Stimulated activated CD8-positive, alpha-beta memory T cell treated with anti-CD3 and anti-CD28 coated beads, Interleukin-2, amount 100 ng/mL, for 1 hour (primary cell): ENCODE data around the gene SSUH2.
"Not testable (repeated sequence)": the region's sequence is repeated elsewhere in the genome, so short reads cannot be mapped to it uniquely, and the experiment has no call there.

ENCODE experiments used
- DNase-seq, 2 donors: peaks; one replicate each; pipeline ENCODE4 v3.0.0-alpha.2; 2020; ENCODE audit warnings: low read depth in 2 of 2

Gene SSUH2

DNA sequence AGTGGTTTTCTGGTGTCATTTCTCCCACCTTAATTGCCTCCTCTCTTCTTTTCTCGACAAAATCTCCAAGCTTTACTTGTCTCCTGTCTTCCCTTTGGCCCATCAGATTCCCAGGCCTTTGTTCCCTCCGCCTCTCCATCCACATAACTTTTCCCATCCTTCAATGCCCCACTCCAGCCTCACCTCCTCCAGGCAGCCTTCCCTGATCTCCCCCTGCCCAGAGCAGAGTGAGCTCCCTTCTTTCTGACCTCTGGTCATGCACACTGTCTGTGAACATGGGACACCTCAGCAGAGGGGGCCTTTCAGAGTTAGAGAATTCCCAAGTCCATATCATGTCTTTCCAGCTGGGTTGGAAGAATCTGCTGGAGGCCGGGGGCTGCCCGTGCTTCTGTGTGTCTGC, 14.6 kb upstream of the SSUH2 start:
- DNase-seq, result no peak

DNA sequence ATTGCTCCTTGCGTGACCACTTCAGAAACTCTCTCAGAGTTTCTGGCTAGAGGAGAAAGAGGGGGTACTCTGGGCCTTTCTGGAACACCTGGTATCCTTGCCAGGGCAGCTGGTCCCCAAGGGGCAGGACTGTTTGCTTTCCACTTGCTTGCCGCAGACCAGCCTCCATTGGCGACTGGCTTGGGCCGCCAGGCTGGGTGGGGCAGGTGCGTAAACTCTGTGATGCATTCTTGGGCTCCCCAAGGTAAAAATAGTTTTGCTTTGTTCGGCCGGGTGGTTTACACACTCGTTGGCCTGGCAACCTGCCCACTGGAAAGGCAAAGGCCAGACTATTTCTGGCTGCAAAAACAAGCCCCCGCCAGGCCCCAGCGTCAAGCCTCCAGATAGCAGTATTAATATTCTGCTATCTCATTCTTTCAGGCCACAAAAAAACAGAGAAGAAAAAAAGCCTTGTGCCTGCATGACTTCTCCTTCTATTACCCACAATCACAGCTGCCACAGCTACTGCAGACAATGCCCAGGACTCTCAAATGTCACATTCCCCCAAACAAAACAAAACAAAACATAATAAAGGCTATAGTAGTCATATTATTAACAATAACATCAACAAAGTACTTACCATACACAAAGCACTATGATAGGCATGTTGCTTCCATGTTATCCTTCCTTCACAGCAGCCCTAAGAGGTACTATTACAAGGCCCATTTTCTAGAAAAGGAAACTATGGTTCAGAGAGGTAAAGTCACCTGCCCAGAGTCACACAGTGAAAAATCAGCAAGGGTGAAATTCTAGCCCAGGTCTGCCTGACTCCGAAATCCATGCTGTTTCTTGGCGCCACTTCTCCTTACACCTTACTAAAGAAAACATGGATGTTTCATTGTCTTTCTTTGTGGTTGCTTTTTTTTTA, 14.0 kb upstream of the SSUH2 start:
- DNase-seq, result no peak

DNA sequence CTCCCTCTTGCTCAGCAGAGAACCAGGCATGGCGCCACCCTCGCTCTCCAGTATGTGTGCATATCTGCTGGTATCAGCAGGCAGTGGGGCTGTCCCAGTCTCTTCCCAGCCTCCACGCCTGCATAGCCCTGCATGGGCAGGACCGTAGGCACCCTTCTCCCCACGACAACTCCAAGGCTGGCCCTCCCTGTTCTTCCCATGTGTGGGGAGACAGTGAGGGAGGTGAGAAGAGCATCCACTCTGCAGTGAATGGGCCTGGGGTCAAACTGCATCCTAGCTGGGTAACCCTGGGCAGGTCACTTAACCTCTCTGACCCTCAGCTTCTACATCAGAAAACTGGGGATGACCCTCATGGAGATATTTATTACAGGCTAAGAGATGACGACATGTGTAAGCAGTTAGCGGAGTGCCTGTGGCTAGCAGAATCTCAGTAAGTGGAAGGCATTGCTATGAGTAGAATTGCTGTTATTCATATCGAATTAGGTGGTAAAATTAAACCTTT, 13.3 kb upstream of the SSUH2 start:
- DNase-seq, result no peak

DNA sequence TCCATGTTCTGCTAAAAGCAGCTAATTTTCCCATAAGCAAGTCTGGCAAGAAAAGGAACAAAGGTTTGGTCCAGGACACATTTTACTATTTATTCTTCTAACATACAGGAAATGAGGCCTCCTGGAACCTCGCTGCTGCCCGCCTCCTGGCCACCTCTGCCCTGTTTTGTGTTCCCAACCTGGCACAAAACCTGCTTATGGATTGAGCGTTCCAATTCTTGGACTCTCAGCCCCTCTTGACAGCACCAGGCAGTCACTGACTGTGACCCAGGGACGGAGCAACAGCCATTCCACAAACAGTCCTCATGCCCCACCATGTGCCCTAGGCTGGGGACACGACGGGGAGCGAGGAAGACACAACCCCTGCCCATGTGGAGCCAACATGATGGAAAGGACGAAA, 11.6 kb upstream of the SSUH2 start:
- DNase-seq, result no peak

DNA sequence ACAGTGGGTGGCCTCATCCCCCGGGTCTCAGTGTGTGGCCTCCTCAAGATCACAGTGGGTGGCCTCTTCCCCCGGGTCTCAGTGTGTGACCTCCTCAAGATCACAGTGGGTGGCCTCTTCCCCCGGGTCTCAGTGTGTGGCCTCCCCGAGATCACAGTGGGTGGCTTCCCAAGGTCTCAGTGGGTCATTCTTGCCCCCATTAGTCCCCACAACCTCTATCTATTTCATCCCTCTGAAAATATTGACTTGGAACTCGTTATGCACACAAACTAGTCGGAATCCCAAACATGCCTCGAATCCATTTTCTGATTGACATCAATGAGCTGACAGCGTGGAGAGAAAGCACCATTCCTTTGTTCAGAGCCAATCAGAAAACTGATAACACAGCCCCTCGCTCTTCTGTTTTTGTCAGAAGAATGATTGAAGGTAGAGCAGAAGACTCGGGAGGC, 10.8 kb upstream of the SSUH2 start:
- no peak for DNase-seq

DNA sequence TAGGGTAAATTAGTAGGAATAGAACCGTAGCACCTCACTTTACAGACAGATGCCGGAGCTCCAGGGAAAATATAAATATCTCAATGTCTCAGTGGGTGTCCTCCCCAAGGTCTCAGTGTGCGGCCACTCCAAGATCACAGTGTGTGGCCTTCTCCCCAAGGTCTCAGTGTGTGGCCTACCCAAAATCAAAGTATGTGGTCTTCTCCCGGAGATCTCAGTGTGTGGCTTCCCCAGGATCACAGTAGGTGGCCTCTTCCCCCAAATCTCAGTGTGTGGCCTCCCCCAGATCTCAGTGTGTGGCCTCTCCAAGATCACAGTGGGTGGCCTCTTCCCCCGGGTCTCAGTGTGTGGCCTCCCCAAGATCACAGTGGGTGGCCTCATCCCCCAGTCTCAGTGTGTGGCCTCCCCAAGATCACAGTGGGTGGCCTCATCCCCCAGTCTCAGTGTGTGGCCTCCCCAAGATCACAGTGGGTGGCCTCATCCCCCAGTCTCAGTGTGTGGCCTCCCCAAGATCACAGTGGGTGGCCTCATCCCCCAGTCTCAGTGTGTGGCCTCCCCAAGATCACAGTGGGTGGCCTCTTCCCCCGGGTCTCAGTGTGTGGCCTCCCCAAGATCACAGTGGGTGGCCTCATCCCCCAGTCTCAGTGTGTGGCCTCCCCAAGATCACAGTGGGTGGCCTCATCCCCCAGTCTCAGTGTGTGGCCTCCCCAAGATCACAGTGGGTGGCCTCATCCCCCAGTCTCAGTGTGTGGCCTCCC, 10.2 kb upstream of the SSUH2 start:
- DNase-seq, result not testable (repeated sequence)

DNA sequence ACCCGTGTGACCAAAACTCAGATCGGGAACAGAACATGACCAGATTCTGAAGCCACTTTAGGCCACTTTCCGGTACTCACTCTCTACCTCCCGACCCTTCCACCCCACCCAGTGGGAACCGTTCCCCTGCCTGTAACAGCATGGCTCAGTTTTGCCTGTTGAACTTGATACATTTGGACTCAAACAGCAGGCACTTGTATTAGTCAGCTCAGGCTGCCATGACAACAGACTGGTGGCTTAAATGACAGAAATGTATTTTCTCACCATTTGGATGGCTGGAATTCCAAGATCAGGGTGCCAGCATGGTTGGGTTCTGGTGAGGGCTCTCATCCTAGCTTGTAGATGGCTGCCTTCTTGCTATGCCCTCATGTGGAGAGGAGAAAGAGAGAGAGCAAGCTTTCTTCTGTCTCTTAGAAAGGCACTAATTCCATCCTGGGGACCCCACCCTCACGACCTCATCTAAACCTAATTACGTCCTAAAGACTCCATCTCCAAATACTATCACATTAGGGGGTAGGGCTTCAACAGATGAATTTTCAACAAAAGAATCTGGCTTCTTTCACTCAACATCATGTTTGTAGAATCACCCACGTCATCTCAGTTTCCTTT, 9.3 kb upstream of the SSUH2 start:
- no peak for DNase-seq

DNA sequence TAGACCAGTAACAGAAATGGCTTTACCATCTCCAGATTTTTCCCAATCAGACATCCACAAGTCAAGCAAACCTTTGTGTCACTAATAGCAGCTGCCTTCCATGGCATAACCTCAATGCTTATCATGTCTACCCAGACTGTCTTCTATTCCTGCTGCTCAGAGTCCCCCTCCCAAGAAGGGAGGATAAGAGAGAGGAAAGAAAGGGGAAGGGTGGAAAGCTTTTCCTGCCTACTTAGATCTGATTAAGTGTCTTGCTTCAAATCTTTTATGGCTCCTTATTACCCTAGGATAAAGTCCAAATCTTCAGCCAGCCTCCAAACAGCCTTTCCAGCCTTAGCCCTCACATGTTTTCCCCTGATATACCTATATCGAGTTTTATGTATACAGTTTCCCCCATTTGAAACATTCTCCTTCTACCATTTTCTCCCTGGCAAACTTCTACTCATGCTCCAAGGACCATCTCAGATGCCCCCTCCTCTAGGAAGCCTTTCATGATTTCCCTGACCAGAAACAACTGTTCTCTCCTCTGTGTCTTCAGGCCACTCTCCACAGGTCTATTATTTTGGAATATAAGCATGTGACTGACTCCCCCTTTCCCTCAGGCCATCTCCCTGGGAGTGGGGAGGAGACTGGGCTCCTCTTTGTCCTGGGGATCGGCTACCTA, 7.9 kb upstream of the SSUH2 start:
- DNase-seq, result no peak

DNA sequence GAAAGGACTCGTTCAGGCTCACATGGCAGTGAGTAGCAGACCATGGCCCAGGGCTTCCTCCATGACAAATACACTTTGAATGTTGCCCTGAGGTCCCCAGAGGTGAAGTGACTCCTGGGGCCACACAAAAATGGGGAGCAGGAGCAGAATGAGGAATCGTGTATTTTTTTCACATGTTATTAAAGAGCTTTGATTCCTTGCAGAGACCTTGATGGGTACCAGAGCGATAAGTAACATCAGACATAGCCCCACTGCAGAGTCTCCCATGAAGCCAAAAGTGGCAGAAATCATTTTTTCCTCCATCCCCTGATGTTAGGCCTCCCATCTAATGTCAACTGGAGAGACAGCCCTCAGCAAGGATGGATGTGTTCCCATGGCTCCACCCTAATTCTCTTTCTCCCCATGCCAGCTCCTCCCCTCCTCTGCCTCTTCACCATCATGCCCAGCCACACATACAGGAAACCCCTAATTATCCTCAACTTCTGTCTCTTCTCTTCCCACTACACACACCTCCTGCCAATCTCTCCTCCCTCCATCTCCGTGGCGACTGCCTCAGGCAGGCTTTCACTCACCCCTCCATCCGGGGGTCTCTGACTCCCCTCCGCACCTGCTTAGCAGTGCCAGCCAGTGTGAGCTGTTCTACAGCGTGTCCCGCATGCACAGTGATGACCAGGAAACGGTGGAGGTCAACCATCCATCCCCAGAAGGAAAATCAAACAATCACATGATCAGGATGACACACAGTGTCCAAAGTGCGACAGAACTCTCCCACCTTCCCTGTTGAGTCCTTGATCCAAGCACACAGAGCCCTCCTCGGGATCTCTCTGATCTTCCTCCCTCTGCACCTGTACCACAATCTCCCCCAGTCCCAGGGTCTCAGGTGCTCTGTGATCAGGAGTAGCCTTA, 7.1 kb upstream of the SSUH2 start:
- DNase-seq, result no peak

DNA sequence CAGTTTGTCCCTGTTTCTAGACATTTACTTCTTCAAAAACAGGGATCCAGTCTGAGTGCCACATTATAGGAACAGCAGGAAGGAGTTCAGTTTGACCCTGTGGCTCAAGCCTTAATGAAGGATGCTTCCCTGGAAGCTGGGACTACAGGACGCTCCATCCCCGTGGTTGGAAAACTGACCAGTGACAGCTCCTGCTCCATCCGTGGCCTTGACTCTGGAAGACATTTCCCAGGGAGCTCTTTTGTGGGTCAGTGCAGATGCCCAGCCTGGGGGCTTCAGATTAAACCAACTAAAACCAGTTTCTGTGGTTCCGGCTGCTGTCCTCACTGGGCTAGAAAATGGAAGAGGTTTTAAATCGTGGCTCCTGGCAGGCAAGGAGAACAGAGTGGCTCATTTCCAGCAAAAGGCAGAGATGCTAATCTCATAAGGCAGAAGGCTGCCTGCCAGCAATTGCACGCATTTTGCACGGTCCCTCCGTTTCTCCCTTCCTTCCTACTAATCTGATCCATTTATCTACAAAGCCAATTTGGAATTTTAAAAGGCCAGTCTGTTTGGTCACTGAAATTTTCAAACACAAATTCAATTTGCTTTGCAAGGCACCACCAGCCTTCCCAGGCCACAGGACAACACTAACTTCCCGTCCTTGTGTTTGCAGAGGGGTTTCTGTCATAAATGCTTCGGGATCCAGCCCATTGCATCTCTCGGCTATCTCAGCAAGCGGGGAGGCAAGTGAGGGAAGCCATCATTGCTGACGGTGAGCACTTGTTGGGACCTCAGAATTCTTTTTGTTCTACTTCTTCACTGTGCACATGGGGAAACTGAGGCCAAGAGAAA, 6.2 kb upstream of the SSUH2 start:
- no peak for DNase-seq

DNA sequence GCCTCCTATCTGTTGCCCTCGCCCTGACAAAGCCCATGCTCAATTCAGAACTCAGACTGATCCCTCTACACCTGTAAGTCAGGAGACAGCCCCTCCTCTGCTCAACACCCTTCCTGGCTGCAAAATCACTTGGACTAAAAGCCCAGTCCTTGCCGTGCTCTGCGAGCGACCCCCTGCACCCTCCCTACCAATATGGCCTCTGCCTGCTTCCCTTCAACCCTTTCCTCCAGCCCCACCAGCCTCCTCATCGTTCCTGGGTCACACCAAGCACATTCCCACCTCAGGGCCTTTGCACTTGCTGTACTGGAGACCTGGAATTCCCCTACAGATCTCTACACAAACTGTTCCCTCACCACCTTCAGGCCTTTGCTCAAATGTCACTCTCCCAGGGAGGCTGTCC, 5.2 kb upstream of the SSUH2 start:
- no peak for DNase-seq

DNA sequence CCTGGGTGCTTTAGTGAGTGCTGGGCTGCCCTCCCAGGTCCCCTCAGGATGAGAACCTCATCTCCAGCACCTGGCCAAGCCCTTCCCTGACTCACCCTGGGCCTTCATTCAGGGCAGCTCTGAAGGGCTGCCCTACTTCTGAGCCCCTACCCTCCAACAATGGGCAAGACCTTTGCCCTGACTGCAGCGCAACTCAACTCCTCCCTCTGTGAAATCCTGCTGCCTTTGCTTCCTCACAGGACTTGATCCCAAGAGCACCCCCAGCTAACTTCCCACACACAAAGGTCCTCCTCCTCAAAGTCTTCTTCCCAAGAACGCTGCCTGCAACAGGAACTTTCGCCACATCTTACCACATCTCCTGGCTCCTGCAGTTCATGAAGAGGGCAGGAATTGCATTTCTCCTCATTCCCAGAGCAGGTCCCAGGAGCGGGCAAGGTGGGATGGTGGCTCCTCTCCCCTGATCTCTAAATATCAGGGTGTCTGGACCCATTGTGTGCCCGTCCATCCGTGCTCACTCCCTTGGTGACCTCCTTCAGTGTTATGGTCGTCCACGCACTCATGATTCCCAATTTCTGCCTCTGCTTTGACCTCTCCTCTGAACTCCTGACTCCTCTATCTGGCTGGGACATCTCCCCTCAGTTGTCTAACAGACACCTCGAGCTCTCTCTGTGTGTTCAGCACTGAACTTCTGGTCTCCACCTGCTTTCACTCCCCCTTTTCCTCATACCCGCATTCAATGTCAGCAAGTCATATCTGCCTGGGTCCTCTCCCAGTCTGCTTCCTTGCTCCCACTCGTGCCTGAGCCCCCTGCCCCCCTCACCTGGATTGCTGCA, 4.5 kb upstream of the SSUH2 start:
- no peak for DNase-seq

DNA sequence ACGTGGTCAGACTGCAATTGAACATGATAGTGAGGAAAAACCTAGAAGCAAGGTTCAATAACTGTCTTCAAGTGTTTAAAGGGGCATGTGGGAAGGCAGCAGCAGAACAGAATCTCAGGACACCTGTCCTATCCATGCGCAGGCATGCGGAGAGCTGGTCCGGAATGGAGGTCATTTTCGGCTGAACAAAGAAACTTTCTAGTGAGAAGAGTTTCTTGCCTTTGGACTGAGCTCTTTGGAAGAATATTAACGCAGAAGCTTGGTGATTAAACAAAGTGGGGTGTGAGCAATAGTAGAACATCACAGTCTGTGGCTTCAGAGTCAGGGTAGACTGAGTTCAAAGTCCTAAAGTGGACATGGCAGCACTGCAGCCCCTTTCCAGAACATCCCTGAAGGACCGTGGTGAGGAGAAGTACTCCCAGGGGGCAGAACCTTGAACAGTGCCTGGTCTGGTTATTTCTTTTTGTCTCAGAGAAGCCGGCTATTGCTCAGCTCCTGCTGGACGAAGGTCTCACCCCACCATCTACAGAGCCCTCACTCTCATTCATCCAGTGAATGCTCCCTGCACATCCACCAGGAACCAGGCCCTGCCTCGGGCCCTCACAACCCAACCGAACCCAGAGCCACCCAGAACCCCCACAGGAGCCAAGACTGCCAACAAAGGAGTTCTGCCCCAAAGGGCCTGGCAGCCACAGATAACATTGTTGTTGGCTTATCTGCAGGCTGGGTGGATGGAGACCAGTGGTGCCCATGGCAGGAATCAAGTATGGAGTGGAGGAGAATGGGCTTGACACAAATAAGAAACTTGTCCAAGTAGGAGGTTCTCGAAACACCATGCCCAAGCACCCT, 2.8 kb upstream of the SSUH2 start:
- DNase-seq, result no peak

DNA sequence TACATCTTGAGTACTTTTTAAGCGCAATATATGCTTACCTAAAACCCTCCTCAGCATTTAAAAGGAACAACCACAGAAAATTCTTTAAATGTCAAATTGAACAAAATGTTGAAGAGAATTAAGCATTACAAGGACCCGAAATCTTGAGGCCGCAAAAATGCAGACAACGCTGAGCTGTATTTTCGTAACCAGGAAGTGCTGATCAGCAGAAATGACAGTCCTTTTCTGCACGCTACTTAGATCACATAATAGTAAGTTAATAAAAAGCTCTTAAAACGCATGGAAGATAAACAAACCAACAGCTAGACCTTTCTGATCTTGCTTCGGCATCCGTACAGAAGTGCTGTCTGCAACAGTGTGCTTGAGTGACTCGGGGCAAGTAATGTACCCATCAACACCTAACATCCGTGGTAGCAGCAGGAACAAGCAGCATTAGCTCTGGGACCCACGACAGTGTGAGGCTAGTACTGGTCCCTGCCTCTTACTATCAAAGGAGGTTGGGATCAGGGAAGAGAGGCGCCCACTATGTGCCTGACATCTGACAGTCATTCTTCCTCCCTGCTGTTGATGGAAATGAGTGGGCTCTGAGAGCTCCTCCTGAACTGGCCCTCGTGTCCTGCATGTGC, 1.8 kb upstream of the SSUH2 start:
- no peak for DNase-seq

DNA sequence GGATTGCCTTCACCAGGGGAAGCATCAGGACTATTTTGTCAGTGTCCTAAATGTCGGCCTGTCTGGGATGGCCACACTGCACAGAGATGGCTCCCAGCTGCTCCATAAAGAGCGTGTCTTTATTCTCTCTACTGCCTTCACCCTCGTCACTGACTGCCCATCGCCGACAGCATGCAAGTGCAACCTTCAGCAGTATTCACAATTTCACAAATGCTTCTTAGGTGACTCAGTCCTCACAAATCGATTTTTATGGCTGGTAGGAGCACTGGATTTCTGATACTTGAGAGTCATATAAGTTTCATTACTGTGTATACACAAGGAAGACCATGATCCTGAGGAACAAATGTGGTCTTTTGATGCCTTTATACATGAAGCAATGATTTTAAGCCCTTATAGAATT, 1.1 kb upstream of the SSUH2 start:
- DNase-seq, result no peak

DNA sequence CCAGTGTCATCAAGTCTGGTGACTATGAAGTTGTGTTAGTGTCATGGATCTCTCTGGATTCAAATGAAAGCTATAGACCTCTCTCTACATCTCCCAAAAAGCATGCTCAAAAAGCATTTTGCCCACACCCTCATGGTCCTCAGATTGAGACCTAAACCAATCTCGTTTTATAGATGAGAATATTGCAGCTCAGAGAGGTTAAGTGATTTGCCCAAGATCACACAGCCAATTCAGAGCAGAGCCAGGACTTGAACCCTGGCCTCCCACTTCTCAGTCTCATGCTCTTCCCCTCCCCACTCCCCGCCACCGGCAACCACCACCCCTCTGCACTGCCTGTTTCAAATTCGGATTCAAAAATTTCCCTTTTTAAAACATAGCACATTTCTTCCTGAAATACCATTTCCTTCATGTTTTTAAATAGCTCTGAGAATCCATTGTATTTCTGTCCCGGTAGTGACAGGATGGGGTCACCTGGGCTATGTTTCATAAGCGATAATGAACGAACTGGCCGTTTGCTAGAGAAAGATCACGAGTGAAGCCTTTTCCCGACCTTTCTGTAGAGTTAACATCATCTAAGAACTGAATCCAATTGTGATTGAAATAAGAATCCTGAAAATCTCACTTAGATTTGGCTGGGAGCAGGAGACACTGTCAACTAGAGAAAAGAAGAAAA, 769 bp downstream of the SSUH2 start:
- no peak for DNase-seq

DNA sequence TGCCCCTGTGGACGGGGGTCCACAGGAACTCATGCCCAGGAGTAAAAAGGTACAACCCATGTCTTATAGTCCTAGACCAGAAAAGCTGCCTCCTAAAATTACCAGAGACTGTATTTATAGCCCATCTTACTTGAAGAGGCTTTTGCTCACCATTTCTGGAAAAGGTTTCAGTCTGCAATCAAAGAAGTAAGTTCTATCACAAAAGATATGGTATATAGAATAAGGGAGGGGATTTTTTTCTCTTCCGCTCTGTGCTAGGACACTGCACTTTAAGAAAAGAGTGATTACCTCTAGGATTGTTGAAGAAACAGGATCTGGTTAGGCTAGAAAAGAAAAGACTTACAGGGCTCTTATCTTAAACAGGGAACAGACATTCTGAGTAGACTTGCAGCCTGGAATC, 2.6 kb downstream of the SSUH2 start:
- DNase-seq, result no peak
